IMR-90 (cell line): Measurements from ENCODE around the gene NR6A1. TPM values are rescaled to one million over a fixed set of nuclear protein-coding genes. Genes with fewer than 3 reads are reported as not detected.

Experiments used
- ATAC-seq: fragments of 200-7000 bp; cut with Tn5 transposase; 2 replicates; pipeline ENCODE4 v1.9.1; 2020; ENCODE audit warnings: low read depth, mild to moderate bottlenecking, moderate library complexity
- BruUV-seq: library from RNA; stranded (reverse); fragments of 400-500 nt; replicated peaks from 2 replicates; lab custom pipeline; 2021; lab: Mats Ljungman, UMichigan
- CTCF ChIA-PET: fragments of 300-600 bp; formaldehyde crosslinking; extraction: SDS; loops from one replicate; lab custom pipeline; 2021; ENCODE audit warnings: antibody characterized with exemption; lab: Yijun Ruan, JAX
- POLR2A ChIA-PET: fragments of 300-600 bp; sonication (Branson Sonifier 250); formaldehyde crosslinking; loops from one replicate; lab custom pipeline; 2022; ENCODE audit warnings: antibody characterized with exemption; ENCODE audit not compliant: unreplicated experiment; lab: Charles Lee
- DNase-seq: peaks from one replicate; pipeline ENCODE4 v3.0.0; 2013
- H2AFZ ChIP-seq: replicated peaks from 2 replicates; pipeline ENCODE3; 2013; ENCODE audit warnings: low read length, mild to moderate bottlenecking; ENCODE audit not compliant: poor library complexity
- H2AK5ac ChIP-seq: 2 replicates; pipeline ENCODE4 v1.6.1; 2013; ENCODE audit warnings: low read depth, low read length, inconsistent platforms
- H2AK9ac ChIP-seq: replicated peaks from 2 replicates; pipeline ENCODE3; 2013; ENCODE audit warnings: mild to moderate bottlenecking, low read depth, low read length, moderate library complexity; ENCODE audit not compliant: poor library complexity
- H2BK120ac ChIP-seq: 2 replicates; pipeline ENCODE4 v1.6.1; 2013; ENCODE audit warnings: low read depth, low read length, inconsistent platforms
- H2BK15ac ChIP-seq: 3 replicates; pipeline ENCODE4 v1.6.1; 2013; ENCODE audit warnings: low read depth, low read length, inconsistent platforms
- H2BK20ac ChIP-seq: 2 replicates; pipeline ENCODE4 v1.6.1; 2013; ENCODE audit warnings: low read depth, mild to moderate bottlenecking, inconsistent platforms, low read length, moderate library complexity
- H2BK5ac ChIP-seq: 2 replicates; pipeline ENCODE4 v1.6.1; 2013; ENCODE audit warnings: mild to moderate bottlenecking, low read depth, low read length, inconsistent platforms; ENCODE audit not compliant: poor library complexity, severe bottlenecking
- H3K14ac ChIP-seq: replicated peaks from 2 replicates; pipeline ENCODE4 v1.6.1; 2013; ENCODE audit warnings: low read depth, low read length, inconsistent platforms
- H3K18ac ChIP-seq: 2 replicates; pipeline ENCODE4 v1.6.1; 2013; ENCODE audit warnings: low read depth, low read length, control low read depth
- H3K23ac ChIP-seq: 2 replicates; pipeline ENCODE4 v1.6.1; 2013; ENCODE audit warnings: low read depth, low read length, inconsistent platforms
- H3K27ac ChIP-seq: 2 replicates; pipeline ENCODE4 v1.5.1; 2013; ENCODE audit warnings: mild to moderate bottlenecking, control low read depth, low read length; ENCODE audit not compliant: insufficient read depth
- H3K27me3 ChIP-seq: 2 replicates; pipeline ENCODE4 v1.6.1; 2013; ENCODE audit warnings: low read length; ENCODE audit not compliant: control insufficient read depth, insufficient read depth
- H3K36me3 ChIP-seq: 2 replicates; pipeline ENCODE4 v1.6.1; 2013; ENCODE audit warnings: low read length, mixed read lengths; ENCODE audit not compliant: control insufficient read depth, insufficient read depth
- H3K4ac ChIP-seq: 2 replicates; pipeline ENCODE4 v1.6.1; 2013; ENCODE audit warnings: low read depth, low read length, inconsistent platforms
- H3K4me1 ChIP-seq: 2 replicates; pipeline ENCODE4 v1.6.1; 2013; ENCODE audit warnings: low read length, mixed read lengths; ENCODE audit not compliant: control insufficient read depth, insufficient read depth
- H3K4me2 ChIP-seq: 2 replicates; pipeline ENCODE4 v1.6.1; 2013; ENCODE audit warnings: low read depth, mild to moderate bottlenecking, control low read depth, low read length, moderate library complexity
- H3K4me3 ChIP-seq: 2 replicates; pipeline ENCODE4 v1.5.1; 2013; ENCODE audit warnings: low read depth, mild to moderate bottlenecking, control low read depth, low read length, moderate library complexity; ENCODE audit not compliant: insufficient read depth
- H3K56ac ChIP-seq: 2 replicates; pipeline ENCODE4 v1.6.1; 2013; ENCODE audit warnings: low read length, inconsistent platforms; ENCODE audit not compliant: insufficient read depth; ENCODE audit errors: extremely low read depth
- H3K79me1 ChIP-seq, 2 experiments: 2 replicates each; pipeline ENCODE4 v1.6.1; 2013; ENCODE audit warnings: low read length in 2 of 2, inconsistent platforms in 1 of 2, low read depth in 1 of 2
- H3K9ac ChIP-seq: 2 replicates; pipeline ENCODE4 v1.6.1; 2013; ENCODE audit warnings: low read depth, low read length, control low read depth
- H3K9me1 ChIP-seq: 2 replicates; pipeline ENCODE4 v1.6.1; 2013; ENCODE audit warnings: low read length, inconsistent platforms; ENCODE audit not compliant: insufficient read depth
- H3K9me3 ChIP-seq: 2 replicates; pipeline ENCODE4 v1.6.1; 2013; ENCODE audit warnings: low read length; ENCODE audit not compliant: control insufficient read depth, insufficient read depth
- H4K20me1 ChIP-seq: 2 replicates; pipeline ENCODE4 v1.6.1; 2013; ENCODE audit warnings: low read length, inconsistent platforms; ENCODE audit not compliant: insufficient read depth
- H4K5ac ChIP-seq: 2 replicates; pipeline ENCODE4 v1.6.1; 2013; ENCODE audit warnings: mild to moderate bottlenecking, low read depth, low read length, control low read depth
- H4K8ac ChIP-seq, 2 experiments: 2 replicates each; pipeline ENCODE4 v1.6.1; 2013; ENCODE audit warnings: low read depth in 2 of 2, low read length in 2 of 2, control low read depth in 1 of 2, inconsistent platforms in 1 of 2
- H4K91ac ChIP-seq: 2 replicates; pipeline ENCODE4 v1.6.1; 2013; ENCODE audit warnings: low read depth, low read length, inconsistent platforms; ENCODE audit not compliant: insufficient read depth
- CEBPB ChIP-seq: IDR thresholded peaks from 2 replicates; pipeline ENCODE4 v1.6.1; 2012; ENCODE audit warnings: low read depth, low read length, improper control_type of control experiment
- MAFK ChIP-seq: IDR thresholded peaks from 2 replicates; pipeline ENCODE4 v1.6.1; 2012; ENCODE audit warnings: low read depth, low read length, improper control_type of control experiment
- MAZ ChIP-seq: IDR thresholded peaks from 2 replicates; pipeline ENCODE4 v1.6.1; 2012; ENCODE audit warnings: low read depth, mild to moderate bottlenecking, low read length, improper control_type of control experiment, moderate library complexity, borderline replicate concordance
- RCOR1 ChIP-seq: IDR thresholded peaks from 2 replicates; pipeline ENCODE4 v1.6.1; 2012; ENCODE audit warnings: mild to moderate bottlenecking, low read length, improper control_type of control experiment; ENCODE audit not compliant: insufficient replicate concordance
- SMC3 ChIP-seq: fragments of 150-350 bp; IDR thresholded peaks from 2 replicates; pipeline ENCODE4 v1.6.1; 2016; ENCODE audit warnings: low read depth, mild to moderate bottlenecking, antibody characterized with exemption, low read length, moderate library complexity
- WGBS, 2 experiments: methylation state at CpG; one replicate each; pipeline versions ENCODE4 v1.1.5 to v1.1.7; 2013; ENCODE audit warnings: missing lambda C conversion rate in 2 of 2; ENCODE audit not compliant: insufficient read length in 1 of 2; ENCODE audit errors: extremely low coverage in 2 of 2; 5-methylcytosine and 5-hydroxymethylcytosine counted together
- dilution Hi-C: fragments of 300-500 bp; cut with HindIII; formaldehyde crosslinking; loops from one replicate; pipeline ENCODE4 v1.14.3; 2018; ENCODE audit warnings: low sequenced_read_pairs; ENCODE audit not compliant: unreplicated experiment
- in situ Hi-C: fragments of 300-500 bp; cut with MboI; formaldehyde crosslinking; loops from 3 replicates; pipeline ENCODE4 v1.14.3; 2019; ENCODE audit warnings: low sequenced_read_pairs, inconsistent platforms, mixed read lengths
- intact Hi-C: fragments of 100-400 bp; cut with micrococcal nuclease; formaldehyde crosslinking; loops from 2 replicates; pipeline ENCODE4 v1.10.0; 2022
- polyA plus RNA-seq, 3 experiments: library from polyadenylated mRNA; depleted of rRNA; stranded (reverse); fragments of >200 nt; gene quantifications; 2 replicates each; pipeline ENCODE4 v1.2.3, GENCODE V29; 2012; ENCODE audit warnings: low replicate concordance in 1 of 3
- total RNA-seq: library from RNA; depleted of rRNA; stranded (reverse); fragments of >200 nt; gene quantifications from 2 replicates; pipeline ENCODE4 v1.2.3, GENCODE V29; 2012
- TF ChIP-seq, protein P1 (sequence below): conservative IDR thresholded peaks from 2 replicates; pipeline ENCODE4 v1.5.1; 2012; ENCODE audit warnings: mild to moderate bottlenecking, low read depth, low read length, improper control_type of control experiment
- TF ChIP-seq, protein P2 (sequence below): fragments of 150-350 bp; IDR thresholded peaks from 2 replicates; pipeline ENCODE4 v1.6.1; 2016; ENCODE audit warnings: low read depth, mild to moderate bottlenecking, low read length, moderate library complexity, borderline replicate concordance

Gene NR6A1
- total and polyA plus RNA-seq, 2 of the 4 experiments (the other 2 are of a cell fraction) = 0.14 to 0.36 TPM

DNA sequence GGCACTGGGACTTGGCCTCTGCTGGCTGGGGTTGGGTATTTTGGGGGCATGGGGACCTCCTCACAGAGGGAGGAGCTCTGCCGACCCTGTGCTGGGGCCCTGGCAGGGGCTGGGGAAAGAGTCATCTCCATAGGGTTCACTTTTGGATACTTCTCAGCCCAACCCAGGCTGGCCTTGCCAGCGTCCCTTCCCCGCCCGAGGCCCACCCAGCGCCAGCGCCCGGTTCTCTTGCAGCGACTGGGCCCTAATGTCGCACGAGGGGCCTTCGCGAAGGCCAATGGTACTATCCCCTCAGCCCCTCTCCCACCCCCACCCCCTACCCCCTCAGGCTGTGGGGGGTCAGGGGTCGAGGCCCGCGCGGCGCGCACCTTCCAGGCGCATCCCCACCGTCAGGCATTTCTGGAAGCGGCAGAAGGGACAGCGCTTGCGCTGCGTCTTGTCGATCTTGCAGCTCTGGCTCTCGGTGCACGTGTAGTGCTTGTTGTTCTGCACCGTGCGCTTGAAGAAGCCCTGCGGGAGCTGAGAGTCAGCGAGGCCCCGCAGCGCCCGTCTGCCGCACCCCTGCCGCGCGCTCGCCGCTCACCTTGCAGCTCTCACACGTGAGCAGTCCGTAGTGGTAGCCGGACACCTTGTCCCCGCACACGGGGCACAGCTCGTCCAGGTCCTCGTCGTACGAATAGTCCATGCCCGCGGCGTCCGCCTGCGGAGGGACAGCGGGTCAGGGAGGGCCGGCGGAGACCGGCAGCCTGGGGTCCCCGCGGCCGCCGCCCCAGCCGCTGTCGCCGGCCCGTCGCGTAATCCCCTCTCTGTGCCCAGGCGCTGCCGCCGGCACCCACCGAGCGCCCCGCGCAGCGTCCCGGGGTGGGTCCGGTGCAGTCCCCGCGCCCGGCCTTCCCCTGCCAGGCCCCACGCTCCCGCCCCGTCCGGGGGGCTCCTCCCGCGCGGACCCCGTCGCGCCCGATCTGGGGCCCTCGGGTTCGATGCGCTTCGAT lies 268.1 kb downstream of the NR6A1 start:
- ATAC-seq = no peak
- Histone ChIP-seq H2AK9ac (no peak overlapping the region), H3K4me2 (no peak overlapping the region), H3K14ac (no peak overlapping the region), H2BK5ac (no peak overlapping the region), H3K27ac (no peak overlapping the region), H2BK20ac (no peak overlapping the region), H3K23ac (no peak overlapping the region), H3K4me1 (no peaks in the 10 kb centered on the region; the same call in 1 of the 2 replicates), H3K4ac (no peak overlapping the region), H3K27me3 (peaks cover 85% of the 10 kb centered on the region), H4K20me1 (peaks cover 3% of the 10 kb centered on the region; the same call in 1 of the 2 replicates), H3K4me3 (no peak overlapping the region), H4K91ac (no peak overlapping the region), H4K8ac (no peak overlapping the region), H3K9me3 (peaks cover 6% of the 10 kb centered on the region), H3K9me1 (no peaks in the 10 kb centered on the region), H3K36me3 (no peaks in the 10 kb centered on the region), H3K18ac (no peak overlapping the region), H4K5ac (no peak overlapping the region), H2AFZ (peak overlapping the region; percentile 51), H3K79me1 (no peaks in the 10 kb centered on the region), H2AK5ac (no peak overlapping the region), H3K56ac (no peak overlapping the region), H3K9ac (no peak overlapping the region), H2BK120ac (no peak overlapping the region), H2BK15ac (no peak overlapping the region)
- DNase-seq = no peak
- POLR2A ChIA-PET = no interaction called here
- 4% methylated on average over 35 of the region's 96 CpGs; no CpG with 5 or more reads in 1 of the 2 experiments for WGBS, 2 experiments
- no peak for TF ChIP-seq RCOR1
- no peak for TF ChIP-seq SMC3
- no peak for TF ChIP-seq CEBPB
- TF ChIP-seq MAFK = no peak
- TF ChIP-seq, protein P1, sequence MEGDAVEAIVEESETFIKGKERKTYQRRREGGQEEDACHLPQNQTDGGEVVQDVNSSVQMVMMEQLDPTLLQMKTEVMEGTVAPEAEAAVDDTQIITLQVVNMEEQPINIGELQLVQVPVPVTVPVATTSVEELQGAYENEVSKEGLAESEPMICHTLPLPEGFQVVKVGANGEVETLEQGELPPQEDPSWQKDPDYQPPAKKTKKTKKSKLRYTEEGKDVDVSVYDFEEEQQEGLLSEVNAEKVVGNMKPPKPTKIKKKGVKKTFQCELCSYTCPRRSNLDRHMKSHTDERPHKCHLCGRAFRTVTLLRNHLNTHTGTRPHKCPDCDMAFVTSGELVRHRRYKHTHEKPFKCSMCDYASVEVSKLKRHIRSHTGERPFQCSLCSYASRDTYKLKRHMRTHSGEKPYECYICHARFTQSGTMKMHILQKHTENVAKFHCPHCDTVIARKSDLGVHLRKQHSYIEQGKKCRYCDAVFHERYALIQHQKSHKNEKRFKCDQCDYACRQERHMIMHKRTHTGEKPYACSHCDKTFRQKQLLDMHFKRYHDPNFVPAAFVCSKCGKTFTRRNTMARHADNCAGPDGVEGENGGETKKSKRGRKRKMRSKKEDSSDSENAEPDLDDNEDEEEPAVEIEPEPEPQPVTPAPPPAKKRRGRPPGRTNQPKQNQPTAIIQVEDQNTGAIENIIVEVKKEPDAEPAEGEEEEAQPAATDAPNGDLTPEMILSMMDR = no peak
- TF ChIP-seq, protein P2, sequence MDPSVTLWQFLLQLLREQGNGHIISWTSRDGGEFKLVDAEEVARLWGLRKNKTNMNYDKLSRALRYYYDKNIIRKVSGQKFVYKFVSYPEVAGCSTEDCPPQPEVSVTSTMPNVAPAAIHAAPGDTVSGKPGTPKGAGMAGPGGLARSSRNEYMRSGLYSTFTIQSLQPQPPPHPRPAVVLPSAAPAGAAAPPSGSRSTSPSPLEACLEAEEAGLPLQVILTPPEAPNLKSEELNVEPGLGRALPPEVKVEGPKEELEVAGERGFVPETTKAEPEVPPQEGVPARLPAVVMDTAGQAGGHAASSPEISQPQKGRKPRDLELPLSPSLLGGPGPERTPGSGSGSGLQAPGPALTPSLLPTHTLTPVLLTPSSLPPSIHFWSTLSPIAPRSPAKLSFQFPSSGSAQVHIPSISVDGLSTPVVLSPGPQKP = no peak
- no peak for TF ChIP-seq MAZ
- BruUV-seq = no TSS peak
- intact Hi-C loops = no loop called here
- dilution Hi-C loops = no loop called here
- in situ Hi-C loops = no loop called here
- CTCF ChIA-PET = no interaction called here
